ENCODE data around the gene TCF7L1. TPM values are rescaled to one million over a fixed set of nuclear protein-coding genes. Genes with fewer than 3 reads are reported as not detected.

The TCF7L1 gene
- total and polyA plus RNA-seq, 2 of the 13 experiments (the other 11 are each of a cell fraction or from before 2014, with no cell fraction given): 0.04 to 0.15 TPM

DNA sequence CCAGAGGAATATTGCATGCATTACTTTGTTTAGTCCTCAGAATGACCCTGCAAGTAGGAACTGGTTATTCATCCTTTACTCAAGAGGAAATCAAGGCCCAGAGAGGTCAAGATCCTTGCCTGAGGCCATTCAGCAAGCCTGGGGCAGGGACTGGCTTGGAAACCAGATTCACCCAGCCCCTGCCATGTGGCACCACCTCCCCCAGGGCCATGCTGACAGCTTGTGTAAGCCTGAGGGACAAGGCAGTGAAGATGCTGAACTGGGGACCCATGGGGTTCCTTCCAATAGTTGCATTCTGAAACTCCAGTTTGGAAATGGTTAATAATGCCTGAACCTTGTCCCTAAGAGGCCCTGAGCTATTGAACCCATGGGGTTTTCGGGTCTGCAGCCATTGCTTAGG is 24.2 kb downstream of the TCF7L1 start:
- no peak overlapping the region for H2AFZ ChIP-seq (ENCODE audit: low read length)
- no peak for FAIRE-seq
- H3K79me2 ChIP-seq (ENCODE audit: insufficient read depth, low read length): no peaks in the 10 kb centered on the region
- ChIA-PET CTCF (ENCODE audit: low intra/inter-chr PET ratio, low total read pairs) (no interaction called here), POLR2A (no interaction called here)
- H3K4me1 ChIP-seq (ENCODE audit: insufficient read depth, low read length): peaks cover 2% of the 10 kb centered on the region
- H4K20me1 ChIP-seq (ENCODE audit: insufficient read depth, low read length): no peaks in the 10 kb centered on the region
- no peak for ATAC-seq
- H3K4me2 ChIP-seq (ENCODE audit: low read depth, low read length): no peak overlapping the region
- H3K4me3 ChIP-seq (replicated peaks in 1 of 3; ENCODE audit: insufficient read depth in 1 of 3, low read depth in 2 of 3, low read length in 3 of 3): no peak overlapping the region
- peak; percentile 69 for TF ChIP-seq ZNF768 (CRISPR knock-in tag; IDR thresholded peaks at IDR 0.05)
- TF ChIP-seq, protein P1, sequence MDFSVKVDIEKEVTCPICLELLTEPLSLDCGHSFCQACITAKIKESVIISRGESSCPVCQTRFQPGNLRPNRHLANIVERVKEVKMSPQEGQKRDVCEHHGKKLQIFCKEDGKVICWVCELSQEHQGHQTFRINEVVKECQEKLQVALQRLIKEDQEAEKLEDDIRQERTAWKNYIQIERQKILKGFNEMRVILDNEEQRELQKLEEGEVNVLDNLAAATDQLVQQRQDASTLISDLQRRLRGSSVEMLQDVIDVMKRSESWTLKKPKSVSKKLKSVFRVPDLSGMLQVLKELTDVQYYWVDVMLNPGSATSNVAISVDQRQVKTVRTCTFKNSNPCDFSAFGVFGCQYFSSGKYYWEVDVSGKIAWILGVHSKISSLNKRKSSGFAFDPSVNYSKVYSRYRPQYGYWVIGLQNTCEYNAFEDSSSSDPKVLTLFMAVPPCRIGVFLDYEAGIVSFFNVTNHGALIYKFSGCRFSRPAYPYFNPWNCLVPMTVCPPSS (IDR thresholded peaks at IDR 0.05): no peak
- BruUV-seq (replicated peaks): no TSS peak
- no peak for DNase-seq (ENCODE audit: low spot score)
- in situ Hi-C loops (cut with HindIII; ENCODE audit: extremely low pct_ligation_motif_present, low pct_unique_long_range_greater_than_20kb): no loop called here
- WGBS (ENCODE audit: low lambda C conversion rate): 0% methylated on average over 1 of the region's 1 CpG
- H3K36me3 ChIP-seq (replicated peaks in 1 of 2; ENCODE audit: control insufficient read depth in 1 of 2, insufficient read depth in 2 of 2, low read length in 2 of 2): no peaks in the 10 kb centered on the region
- intact Hi-C loops (cut with micrococcal nuclease; ENCODE audit: unreplicated experiment): no loop called here
- no peak overlapping the region for H3K9ac ChIP-seq (ENCODE audit: insufficient read depth, low read depth, low read length)
- H3K9me3 ChIP-seq (ENCODE audit: low read length): no peaks in the 10 kb centered on the region
- peaks cover 4 to 64% of the 10 kb centered on the region in 2 experiments; a peak in 4 of 5 replicates for H3K27me3 ChIP-seq (ENCODE audit: control insufficient read depth in 1 of 2, insufficient read depth in 2 of 2, low read length in 2 of 2)
- H3K27ac ChIP-seq (ENCODE audit: extremely low read length, insufficient read depth, low read length): no peak overlapping the region

DNA sequence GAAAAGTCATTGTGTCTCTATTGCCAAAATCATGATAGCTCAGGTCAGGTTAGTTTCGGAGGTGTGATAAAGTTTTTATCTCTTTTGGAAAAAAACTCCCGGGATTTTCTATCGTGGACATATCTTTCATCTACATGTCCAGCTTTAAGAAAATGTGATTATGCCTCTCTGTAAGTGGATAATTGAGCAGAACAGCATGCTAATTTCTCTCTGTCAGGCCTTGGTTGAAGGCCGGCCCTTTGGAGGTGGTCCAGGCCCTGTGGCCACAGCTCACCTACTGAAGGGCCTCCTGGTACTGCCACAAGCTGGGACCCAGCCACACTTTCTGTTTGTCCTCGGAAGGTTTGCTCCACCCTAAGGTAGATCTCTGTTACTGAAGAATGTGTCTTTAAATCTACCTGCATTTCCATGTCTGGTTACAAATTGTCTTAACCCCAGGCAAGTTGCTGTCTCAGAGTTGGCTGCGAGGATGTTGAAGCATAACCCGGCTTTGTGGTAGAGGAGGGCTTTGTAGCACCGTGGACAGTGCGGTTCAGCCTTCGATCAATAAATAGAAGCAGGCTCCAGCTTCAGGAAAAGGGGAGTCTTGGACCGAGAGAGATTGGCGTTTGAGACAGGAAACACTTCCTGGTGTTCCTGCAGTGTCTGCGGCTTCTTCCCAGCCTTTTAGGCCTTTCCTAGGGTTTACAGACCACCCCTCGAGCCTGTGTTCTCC is 25.5 kb downstream of the TCF7L1 start:
- WGBS (ENCODE audit: low lambda C conversion rate): 20% methylated on average over 14 of the region's 14 CpGs
- Histone ChIP-seq H3K4me1 (ENCODE audit: insufficient read depth, low read length) (peaks cover 9% of the 10 kb centered on the region), H2AFZ (ENCODE audit: low read length) (no peak overlapping the region), H3K27me3 (ENCODE audit: control insufficient read depth in 1 of 2, insufficient read depth in 2 of 2, low read length in 2 of 2) (peaks cover 4 to 71% of the 10 kb centered on the region in 2 experiments; a peak in 4 of 5 replicates), H4K20me1 (ENCODE audit: insufficient read depth, low read length) (no peaks in the 10 kb centered on the region), H3K27ac (ENCODE audit: extremely low read length, insufficient read depth, low read length) (no peak overlapping the region), H3K4me3 (replicated peaks in 1 of 3; ENCODE audit: insufficient read depth in 1 of 3, low read depth in 2 of 3, low read length in 3 of 3) (no peak overlapping the region), H3K36me3 (replicated peaks in 1 of 2; ENCODE audit: control insufficient read depth in 1 of 2, insufficient read depth in 2 of 2, low read length in 2 of 2) (no peaks in the 10 kb centered on the region), H3K4me2 (ENCODE audit: low read depth, low read length) (no peak overlapping the region), H3K79me2 (ENCODE audit: insufficient read depth, low read length) (no peaks in the 10 kb centered on the region), H3K9me3 (ENCODE audit: low read length) (no peaks in the 10 kb centered on the region), H3K9ac (ENCODE audit: insufficient read depth, low read depth, low read length) (no peak overlapping the region)
- FAIRE-seq (no peak), ATAC-seq (peak; percentile 43), DNase-seq (ENCODE audit: low spot score) (no peak)
- POLR2A ChIA-PET: no interaction called here
- BruUV-seq (replicated peaks): no TSS peak
- CTCF ChIA-PET (ENCODE audit: low intra/inter-chr PET ratio, low total read pairs): no interaction called here
- in situ Hi-C loops (cut with HindIII; ENCODE audit: extremely low pct_ligation_motif_present, low pct_unique_long_range_greater_than_20kb): no loop called here
- intact Hi-C loops (cut with micrococcal nuclease; ENCODE audit: unreplicated experiment): no loop called here
- no peak for TF ChIP-seq DMAP1 (CRISPR knock-in tag; IDR thresholded peaks at IDR 0.05)
- no peak for TF ChIP-seq ZNF337 (CRISPR knock-in tag; IDR thresholded peaks at IDR 0.05; ENCODE audit: borderline replicate concordance, low read depth)
- TF ChIP-seq, protein P2, sequence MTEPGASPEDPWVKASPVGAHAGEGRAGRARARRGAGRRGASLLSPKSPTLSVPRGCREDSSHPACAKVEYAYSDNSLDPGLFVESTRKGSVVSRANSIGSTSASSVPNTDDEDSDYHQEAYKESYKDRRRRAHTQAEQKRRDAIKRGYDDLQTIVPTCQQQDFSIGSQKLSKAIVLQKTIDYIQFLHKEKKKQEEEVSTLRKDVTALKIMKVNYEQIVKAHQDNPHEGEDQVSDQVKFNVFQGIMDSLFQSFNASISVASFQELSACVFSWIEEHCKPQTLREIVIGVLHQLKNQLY (CRISPR knock-in tag; IDR thresholded peaks at IDR 0.05): no peak
- TF ChIP-seq, protein P3, sequence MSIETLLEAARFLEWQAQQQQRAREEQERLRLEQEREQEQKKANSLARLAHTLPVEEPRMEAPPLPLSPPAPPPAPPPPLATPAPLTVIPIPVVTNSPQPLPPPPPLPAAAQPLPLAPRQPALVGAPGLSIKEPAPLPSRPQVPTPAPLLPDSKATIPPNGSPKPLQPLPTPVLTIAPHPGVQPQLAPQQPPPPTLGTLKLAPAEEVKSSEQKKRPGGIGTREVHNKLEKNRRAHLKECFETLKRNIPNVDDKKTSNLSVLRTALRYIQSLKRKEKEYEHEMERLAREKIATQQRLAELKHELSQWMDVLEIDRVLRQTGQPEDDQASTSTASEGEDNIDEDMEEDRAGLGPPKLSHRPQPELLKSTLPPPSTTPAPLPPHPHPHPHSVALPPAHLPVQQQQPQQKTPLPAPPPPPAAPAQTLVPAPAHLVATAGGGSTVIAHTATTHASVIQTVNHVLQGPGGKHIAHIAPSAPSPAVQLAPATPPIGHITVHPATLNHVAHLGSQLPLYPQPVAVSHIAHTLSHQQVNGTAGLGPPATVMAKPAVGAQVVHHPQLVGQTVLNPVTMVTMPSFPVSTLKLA (IDR thresholded peaks at IDR 0.05): no peak

Data from HepG2 (cell line).